Lower lobe of right lung (tissue), 2 donors: ENCODE results near the gene CNIH3. TPM values are rescaled to one million over a fixed set of nuclear protein-coding genes. Genes with fewer than 3 reads are reported as not detected.
A peak's percentile ranks its signal among the peaks of the same experiment; 100 is the strongest.

Source experiments
- ATAC-seq, 2 donors: fragments of 200-7000 bp; cut with Tn5 transposase; one replicate each; pipeline ENCODE4 v1.9.1; 2020 to 2022; ENCODE audit warnings: mild to moderate bottlenecking in 2 of 2, moderate library complexity in 2 of 2
- DNase-seq: peaks from one replicate; pipeline ENCODE4 v3.0.0-alpha.2; 2020
- H3K27ac ChIP-seq: fragments of 200-600 bp; one replicate; pipeline ENCODE4 v1.8.0; 2022
- H3K27me3 ChIP-seq: fragments of 200-600 bp; one replicate; pipeline ENCODE4 v1.8.0; 2022; ENCODE audit warnings: low read depth
- H3K36me3 ChIP-seq: fragments of 200-600 bp; one replicate; pipeline ENCODE4 v1.8.0; 2022; ENCODE audit warnings: mild to moderate bottlenecking
- H3K4me1 ChIP-seq: fragments of 200-600 bp; one replicate; pipeline ENCODE4 v1.8.0; 2022
- H3K4me3 ChIP-seq: fragments of 200-600 bp; one replicate; pipeline ENCODE4 v1.8.0; 2022; ENCODE audit warnings: mild to moderate bottlenecking
- H3K9me3 ChIP-seq: fragments of 200-600 bp; one replicate; pipeline ENCODE4 v1.8.0; 2022
- CTCF ChIP-seq: fragments of 200-600 bp; IDR thresholded peaks from one replicate; pipeline ENCODE4 v1.8.0; 2022; ENCODE audit warnings: antibody characterized with exemption, mild to moderate bottlenecking
- intact Hi-C: fragments of 100-400 bp; cut with DNase I; formaldehyde crosslinking; loops from one replicate; pipeline ENCODE4 v1.11.0; 2022
- total RNA-seq: library from RNA; stranded (reverse); fragmentation: NEBNext Ultra II Directional; extraction: Animal tissue kit (Norgen Biotek cat#: 25700); gene quantifications from one replicate; pipeline ENCODE4 v1.2.1, GENCODE V29; 2021
- donor health status: DM: no; HTN: yes; CAD: no; lungs with severe emphysema.

The CNIH3 gene
- total RNA-seq, 1 donor from 2014 or later, result 2.1 TPM

GRCh38 chr1:224721000-224721399, 104.9 kb downstream of the CNIH3 start:
- DNase-seq, result no peak
- H3K4me1 ChIP-seq, result no peaks in the 10 kb centered on the region
- TF ChIP-seq CTCF, result no peak
- H3K27me3 ChIP-seq, result no peaks in the 10 kb centered on the region
- H3K27ac ChIP-seq, result no peak overlapping the region
- intact Hi-C loops, result no loop called here
- no peaks in the 10 kb centered on the region for H3K9me3 ChIP-seq
- no peak overlapping the region for H3K4me3 ChIP-seq
- peak; percentile 54 to 72 for ATAC-seq
- H3K36me3 ChIP-seq, result no peaks in the 10 kb centered on the region

- no peak for DNase-seq
- intact Hi-C loops, result no loop called here
Observed at GRCh38 chr1:224722838-224723237, 106.7 kb downstream of the CNIH3 start.

GRCh38 chr1:224724566-224724965, 108.4 kb downstream of the CNIH3 start:
- ATAC-seq, result no peak
- H3K9me3 ChIP-seq, result no peaks in the 10 kb centered on the region
- intact Hi-C loops, result no loop called here
- DNase-seq, result no peak
- no peaks in the 10 kb centered on the region for H3K4me1 ChIP-seq
- no peaks in the 10 kb centered on the region for H3K27me3 ChIP-seq
- H3K27ac ChIP-seq, result no peak overlapping the region
- no peaks in the 10 kb centered on the region for H3K36me3 ChIP-seq
- TF ChIP-seq CTCF, result no peak
- H3K4me3 ChIP-seq, result no peak overlapping the region

More at GRCh38 chr1:224722838-224723237, 106.7 kb downstream of the CNIH3 start:
- H3K27me3 ChIP-seq, result no peaks in the 10 kb centered on the region
- no peaks in the 10 kb centered on the region for H3K9me3 ChIP-seq
- no peak for ATAC-seq
- TF ChIP-seq CTCF, result no peak
- no peaks in the 10 kb centered on the region for H3K4me1 ChIP-seq
- no peak overlapping the region for H3K27ac ChIP-seq
- no peak overlapping the region for H3K4me3 ChIP-seq
- no peaks in the 10 kb centered on the region for H3K36me3 ChIP-seq

GRCh38 chr1:224726441-224727182, 110.5 kb downstream of the CNIH3 start:
- intact Hi-C loops, result no loop called here
- H3K36me3 ChIP-seq, result no peaks in the 10 kb centered on the region
- no peak overlapping the region for H3K4me3 ChIP-seq
- H3K27me3 ChIP-seq, result no peaks in the 10 kb centered on the region
- peak; percentile 70 to 82 for ATAC-seq
- H3K4me1 ChIP-seq, result no peaks in the 10 kb centered on the region
- TF ChIP-seq CTCF, result no peak
- H3K9me3 ChIP-seq, result no peaks in the 10 kb centered on the region
- no peak overlapping the region for H3K27ac ChIP-seq
- peak; percentile 70 for DNase-seq

- no peak for DNase-seq
- ATAC-seq, result no peak
Observed at GRCh38 chr1:224727351-224728289, 111.5 kb downstream of the CNIH3 start.

More at GRCh38 chr1:224727351-224728289, 111.5 kb downstream of the CNIH3 start:
- Histone ChIP-seq H3K4me3 (no peak overlapping the region), H3K9me3 (no peaks in the 10 kb centered on the region), H3K27me3 (no peaks in the 10 kb centered on the region), H3K4me1 (peaks cover 1% of the 10 kb centered on the region), H3K36me3 (no peaks in the 10 kb centered on the region), H3K27ac (no peak overlapping the region)
- intact Hi-C loops, result no loop called here
- no peak for TF ChIP-seq CTCF
